HG02610 (cell line): Measurements from ENCODE around the gene NEK1.

ENCODE experiments used
- ATAC-seq: cut with Tn5 transposase; IDR thresholded peaks from one replicate; pipeline ENCODE4 v1.9.1; 2021; ENCODE audit warnings: mild to moderate bottlenecking, moderate library complexity; ENCODE audit not compliant: unreplicated experiment

Gene NEK1

DNA sequence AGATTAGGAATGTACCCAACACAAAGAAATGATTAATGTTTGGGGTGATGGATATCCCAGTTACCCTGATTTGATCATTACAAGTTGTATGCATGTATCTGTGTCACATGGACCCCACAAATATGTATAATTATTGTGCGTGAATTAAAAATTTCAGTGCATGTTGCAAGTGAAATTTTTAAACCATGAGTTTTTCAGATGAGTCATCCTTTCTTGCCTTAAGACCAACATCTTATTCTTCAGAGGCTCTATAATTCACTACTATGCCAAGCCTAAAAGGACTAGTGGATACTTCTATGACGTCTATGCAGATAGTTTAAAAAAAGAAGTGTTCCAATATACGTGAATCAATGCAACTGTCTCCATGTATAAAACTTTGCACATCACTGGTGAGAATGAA is 228.7 kb downstream of the NEK1 start:
- no peak for ATAC-seq

DNA sequence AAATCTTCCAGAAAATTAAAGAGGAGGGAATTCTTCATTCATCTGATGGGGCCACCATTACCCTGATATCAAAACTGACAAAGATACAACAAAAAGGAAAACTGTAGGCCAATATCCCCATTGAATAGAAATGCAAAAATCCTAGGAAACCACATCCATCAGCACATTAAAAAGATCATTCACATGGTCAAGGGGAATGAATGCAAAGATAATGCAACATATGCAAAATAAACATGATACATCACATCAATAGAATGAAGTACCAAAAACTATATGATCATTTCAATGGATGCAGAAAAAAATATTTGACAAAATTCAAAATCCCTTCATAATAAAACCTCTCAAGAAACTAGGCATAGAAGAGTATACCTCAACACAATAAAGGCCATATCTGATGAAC is 232.7 kb downstream of the NEK1 start:
- ATAC-seq: no peak

- ATAC-seq: no peak
Observed at GRCh38 chr4:169377367-169377766, 235.0 kb downstream of the NEK1 start.

GRCh38 chr4:169376421-169376820 is 236.0 kb downstream of the NEK1 start:
- no peak for ATAC-seq

DNA sequence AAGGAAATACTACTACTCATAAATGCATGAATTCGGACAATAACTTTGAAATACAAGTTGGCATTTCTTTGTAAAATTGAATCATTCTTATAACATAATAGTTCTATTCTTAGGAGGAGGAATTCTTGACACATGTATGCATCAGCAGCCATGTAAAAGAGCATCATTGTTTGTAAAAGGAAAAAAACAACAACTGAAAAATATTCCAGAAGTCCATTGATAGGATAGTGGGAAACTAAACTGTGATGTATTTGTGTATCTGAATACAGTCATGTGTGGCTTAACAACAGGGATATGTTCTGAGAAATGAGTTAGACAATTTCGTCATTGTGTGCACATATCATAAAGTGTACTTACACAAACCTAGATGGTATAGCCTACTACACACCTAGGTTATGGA is 239.6 kb downstream of the NEK1 start:
- no peak for ATAC-seq

DNA sequence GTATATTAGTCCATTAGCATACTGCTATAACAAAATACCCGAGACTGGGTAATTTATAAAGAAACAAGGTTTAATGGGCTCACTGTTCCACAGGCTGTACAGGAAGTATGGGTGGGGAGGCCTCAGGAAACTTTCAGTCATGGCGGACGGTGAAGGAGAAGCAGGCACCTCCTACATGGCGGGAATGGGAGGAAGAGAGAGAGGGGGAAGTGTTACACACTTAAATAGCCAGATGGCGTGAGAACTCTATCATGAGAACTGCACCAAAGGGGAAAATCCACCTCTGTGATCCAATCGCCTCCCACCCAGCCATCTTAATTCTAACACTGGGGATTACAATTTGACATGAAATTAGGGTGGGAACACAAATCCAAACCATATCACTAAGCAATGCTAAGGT is 242.7 kb downstream of the NEK1 start:
- ATAC-seq: no peak

GRCh38 chr4:169367826-169368225 is 244.6 kb downstream of the NEK1 start:
- ATAC-seq: no peak

- no peak for ATAC-seq
Observed at GRCh38 chr4:169366821-169367220, 245.6 kb downstream of the NEK1 start.

GRCh38 chr4:169362607-169363006 is 249.8 kb downstream of the NEK1 start:
- no peak for ATAC-seq

- ATAC-seq: no peak
Observed at GRCh38 chr4:169361756-169362155, 250.6 kb downstream of the NEK1 start.

- no peak for ATAC-seq
Observed at GRCh38 chr4:169359961-169360360, 252.4 kb downstream of the NEK1 start.

GRCh38 chr4:169352360-169352759 is 260.0 kb downstream of the NEK1 start:
- ATAC-seq: no peak

DNA sequence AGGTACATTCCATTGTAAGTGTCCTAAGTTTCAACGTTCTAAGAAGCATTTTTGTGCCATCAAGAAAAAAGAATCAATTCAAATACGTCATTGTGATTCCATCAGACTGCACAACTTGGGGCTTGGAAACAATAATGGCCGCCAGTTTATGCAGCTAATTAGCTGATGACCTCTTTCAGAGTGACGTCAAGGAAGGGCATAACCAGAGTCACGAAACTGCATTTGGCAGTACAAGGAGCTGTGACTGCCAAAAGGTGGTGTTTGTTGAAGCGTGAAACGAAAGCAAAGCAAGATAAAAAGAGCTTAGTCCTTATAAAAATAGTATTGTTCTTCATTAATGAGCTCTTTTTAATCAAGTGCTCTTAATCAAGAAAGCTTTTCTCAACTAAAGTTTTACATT is 260.5 kb downstream of the NEK1 start:
- no peak for ATAC-seq

- ATAC-seq: no peak
Observed at GRCh38 chr4:169348541-169348940, 263.8 kb downstream of the NEK1 start.

DNA sequence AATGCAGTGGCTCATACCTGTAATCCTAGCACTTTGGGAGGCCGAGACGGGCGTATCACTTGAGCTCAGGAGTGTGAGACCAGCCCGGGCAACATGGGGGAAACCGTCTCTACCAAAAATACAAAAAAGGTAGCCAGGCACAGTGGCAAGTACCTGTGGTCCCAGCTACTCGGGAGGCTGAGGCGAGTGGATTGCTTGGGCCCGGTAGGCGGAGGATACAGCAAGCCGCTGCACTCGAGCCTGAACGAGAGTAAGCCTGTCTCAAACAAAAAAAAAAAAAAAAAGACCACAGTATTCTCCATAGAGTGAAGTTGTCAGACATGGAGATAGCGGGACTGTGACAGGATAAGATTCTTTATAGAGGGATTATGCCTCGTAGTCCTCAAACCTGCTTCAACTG is 265.5 kb downstream of the NEK1 start:
- no peak for ATAC-seq

GRCh38 chr4:169345316-169345721 is 267.1 kb downstream of the NEK1 start:
- ATAC-seq: no peak
